H9 (cell line): ENCODE results near the gene RNF130. TPM values are rescaled to one million over a fixed set of nuclear protein-coding genes. Genes with fewer than 3 reads are reported as not detected.

ENCODE experiments used
- DNase-seq: peaks from one replicate; pipeline ENCODE4 v3.0.0-alpha.2; 2017
- H2AFZ ChIP-seq: one replicate; pipeline ENCODE4 v1.6.1; 2013; ENCODE audit warnings: mild to moderate bottlenecking, low read length, control low read depth, moderate library complexity
- H2AK5ac ChIP-seq: 2 replicates; pipeline ENCODE4 v1.6.1; 2013; ENCODE audit warnings: low read length, control low read depth, mixed read lengths; ENCODE audit not compliant: insufficient read length
- H2BK120ac ChIP-seq: one replicate; pipeline ENCODE4 v1.6.1; 2013; ENCODE audit warnings: low read depth, mild to moderate bottlenecking, low read length, control low read depth, inconsistent platforms; ENCODE audit not compliant: poor library complexity, severe bottlenecking
- H2BK12ac ChIP-seq: 2 replicates; pipeline ENCODE4 v1.6.1; 2013; ENCODE audit warnings: low read length, control low read depth, mixed read lengths, low read depth; ENCODE audit not compliant: insufficient read length
- H2BK15ac ChIP-seq: 2 replicates; pipeline ENCODE4 v1.6.1; 2013; ENCODE audit warnings: low read depth, low read length, control low read depth
- H2BK20ac ChIP-seq: one replicate; pipeline ENCODE4 v1.6.1; 2013; ENCODE audit warnings: low read depth, mild to moderate bottlenecking, low read length, control low read depth, inconsistent platforms; ENCODE audit not compliant: poor library complexity, severe bottlenecking
- H2BK5ac ChIP-seq: 2 replicates; pipeline ENCODE4 v1.6.1; 2013; ENCODE audit warnings: low read length, control low read depth, mixed read lengths; ENCODE audit not compliant: insufficient read length
- H3K14ac ChIP-seq: 2 replicates; pipeline ENCODE4 v1.6.1; 2013; ENCODE audit warnings: low read length, control low read depth; ENCODE audit not compliant: insufficient read depth
- H3K18ac ChIP-seq: 2 replicates; pipeline ENCODE4 v1.6.1; 2013; ENCODE audit warnings: low read depth, mild to moderate bottlenecking, mixed read lengths, low read length, control low read depth; ENCODE audit not compliant: insufficient read length
- H3K23ac ChIP-seq: 2 replicates; pipeline ENCODE4 v1.6.1; 2013; ENCODE audit warnings: low read length, control low read depth, mixed read lengths, low read depth; ENCODE audit not compliant: insufficient read length
- H3K23me2 ChIP-seq: 2 replicates; pipeline ENCODE4 v1.6.1; 2013; ENCODE audit warnings: low read depth, mild to moderate bottlenecking, mixed read lengths, low read length, control low read depth; ENCODE audit not compliant: insufficient read length, poor library complexity, severe bottlenecking
- H3K27ac ChIP-seq: 2 replicates; pipeline ENCODE4 v1.5.1; 2013; ENCODE audit warnings: low read length, control low read depth, mixed read lengths, low read depth; ENCODE audit not compliant: insufficient read length
- H3K27me3 ChIP-seq: 2 replicates; pipeline ENCODE4 v1.6.1; 2013; ENCODE audit warnings: low read length, control low read depth, inconsistent platforms; ENCODE audit not compliant: insufficient read depth
- H3K4ac ChIP-seq: 2 replicates; pipeline ENCODE4 v1.6.1; 2013; ENCODE audit warnings: low read depth, mild to moderate bottlenecking, control low read depth, inconsistent platforms, low read length, moderate library complexity
- H3K4me1 ChIP-seq: 2 replicates; pipeline ENCODE4 v1.6.1; 2013; ENCODE audit warnings: low read length, control low read depth, inconsistent platforms; ENCODE audit not compliant: insufficient read depth
- H3K4me2 ChIP-seq: 2 replicates; pipeline ENCODE4 v1.6.1; 2013; ENCODE audit warnings: low read length, control low read depth, mixed read lengths; ENCODE audit not compliant: insufficient read length, insufficient read depth
- H3K56ac ChIP-seq: 2 replicates; pipeline ENCODE4 v1.6.1; 2013; ENCODE audit warnings: low read depth, mild to moderate bottlenecking, mixed read lengths, low read length, control low read depth; ENCODE audit not compliant: insufficient read length
- H3K79me1 ChIP-seq: 2 replicates; pipeline ENCODE4 v1.6.1; 2013; ENCODE audit warnings: low read depth, mild to moderate bottlenecking, moderate library complexity, low read length, control low read depth, inconsistent platforms; ENCODE audit not compliant: insufficient read depth, poor library complexity, severe bottlenecking
- H3K79me2 ChIP-seq: 2 replicates; pipeline ENCODE4 v1.6.1; 2013; ENCODE audit warnings: low read length, control low read depth, inconsistent platforms; ENCODE audit not compliant: insufficient read depth
- H3K9ac ChIP-seq: 2 replicates; pipeline ENCODE4 v1.6.1; 2013; ENCODE audit warnings: low read length, control low read depth, mixed read lengths; ENCODE audit not compliant: insufficient read length; ENCODE audit errors: extremely low read depth
- H3K9me3 ChIP-seq: one replicate; pipeline ENCODE4 v1.6.1; 2013; ENCODE audit warnings: low read depth, low read length, inconsistent platforms; ENCODE audit not compliant: control insufficient read depth
- H3T11ph ChIP-seq: one replicate; pipeline ENCODE4 v1.6.1; 2013; ENCODE audit warnings: mild to moderate bottlenecking, low read length, control low read depth, inconsistent platforms
- H4K20me1 ChIP-seq: one replicate; pipeline ENCODE4 v1.6.1; 2013; ENCODE audit not compliant: control insufficient read depth, insufficient read length, insufficient read depth
- H4K5ac ChIP-seq: 2 replicates; pipeline ENCODE4 v1.6.1; 2013; ENCODE audit warnings: low read depth, mild to moderate bottlenecking, mixed read lengths, low read length, control low read depth; ENCODE audit not compliant: insufficient read length
- H4K8ac ChIP-seq: replicated peaks from 2 replicates; pipeline ENCODE4 v1.6.1; 2013; ENCODE audit warnings: low read length, control low read depth, mixed read lengths, low read depth; ENCODE audit not compliant: insufficient read length
- H4K91ac ChIP-seq: 2 replicates; pipeline ENCODE4 v1.6.1; 2013; ENCODE audit warnings: low read depth, mild to moderate bottlenecking, moderate library complexity, mixed read lengths, low read length, control low read depth; ENCODE audit not compliant: insufficient read length
- H3K27ac Mint-ChIP-seq, 3 experiments: 2 replicates in 2 of 3; 3 replicates in 1 of 3; pipeline ENCODE4 v1.8.0; 2020 to 2021; ENCODE audit warnings: mixed read lengths in 3 of 3, mild to moderate bottlenecking in 1 of 3, moderate library complexity in 1 of 3
- H3K27me3 Mint-ChIP-seq: 2 replicates; pipeline ENCODE4 v1.8.0; 2021; ENCODE audit warnings: low read depth, mild to moderate bottlenecking, moderate library complexity, mixed read lengths
- H3K36me3 Mint-ChIP-seq, 3 experiments: 2 replicates in 2 of 3; 3 replicates in 1 of 3; pipeline ENCODE4 v1.8.0; 2020 to 2021; ENCODE audit warnings: low read depth in 3 of 3, mixed read lengths in 3 of 3; ENCODE audit not compliant: insufficient read depth in 1 of 3
- H3K4me1 Mint-ChIP-seq, 2 experiments: 2 replicates each; pipeline ENCODE4 v1.8.0; 2020; ENCODE audit warnings: mixed read lengths in 2 of 2
- H3K4me3 Mint-ChIP-seq, 2 experiments: 2 replicates in 1 of 2; 3 replicates in 1 of 2; pipeline ENCODE4 v1.8.0; 2020 to 2021; ENCODE audit warnings: mild to moderate bottlenecking in 2 of 2, mixed read lengths in 2 of 2, moderate library complexity in 1 of 2
- H3K9me3 Mint-ChIP-seq, 2 experiments: 2 replicates in 1 of 2; 3 replicates in 1 of 2; pipeline ENCODE4 v1.8.0; 2020; ENCODE audit warnings: mild to moderate bottlenecking in 2 of 2, mixed read lengths in 2 of 2, moderate library complexity in 1 of 2
- CTCF ChIP-seq: fragments of 200-600 bp; sonication (generic); conservative IDR thresholded peaks from 3 replicates; pipeline ENCODE4 v1.8.0; 2021; ENCODE audit warnings: antibody characterized with exemption, mild to moderate bottlenecking
- WGBS: extraction: QIAGEN DNeasy Blood & Tissue Kit; methylation state at CpG from one replicate; pipeline ENCODE4 v1.1.7; 2013; ENCODE audit warnings: missing lambda C conversion rate, low lambda C conversion rate, mixed read lengths; ENCODE audit not compliant: insufficient read length; ENCODE audit errors: extremely low coverage; 5-methylcytosine and 5-hydroxymethylcytosine counted together
- total RNA-seq: library from RNA; stranded (reverse); gene quantifications from 2 replicates; pipeline ENCODE4 v1.2.1, GENCODE V29; 2021

The RNF130 gene
- total RNA-seq, 1 experiment from 2014 or later, result 80.0 TPM

GRCh38 chr5:180003127-180003526 lies 68.4 kb downstream of the RNF130 start:
- no peaks in the 10 kb centered on the region for H3K27me3 Mint-ChIP-seq
- Histone ChIP-seq H4K20me1 (no peaks in the 10 kb centered on the region), H3K23ac (no peak overlapping the region), H2BK20ac (no peak overlapping the region), H3K27me3 (no peaks in the 10 kb centered on the region), H3K79me1 (no peaks in the 10 kb centered on the region), H4K8ac (no peak overlapping the region), H3K23me2 (no peaks in the 10 kb centered on the region), H3K27ac (no peak overlapping the region), H2BK15ac (no peak overlapping the region), H3K4me1 (no peaks in the 10 kb centered on the region), H3K56ac (no peak overlapping the region), H3K4ac (no peak overlapping the region), H3K79me2 (no peaks in the 10 kb centered on the region), H3K14ac (no peak overlapping the region), H3T11ph (no peak overlapping the region), H3K9me3 (no peaks in the 10 kb centered on the region), H2BK5ac (no peak overlapping the region), H2AK5ac (no peak overlapping the region), H3K4me2 (no peak overlapping the region), H2BK120ac (no peak overlapping the region), H4K91ac (no peak overlapping the region), H3K9ac (no peak overlapping the region), H2AFZ (no peak overlapping the region), H2BK12ac (no peak overlapping the region), H4K5ac (no peak overlapping the region), H3K18ac (no peak overlapping the region)
- H3K4me3 Mint-ChIP-seq, result no peak overlapping the region
- no CpG with 5 or more reads among the region's 7 CpGs for WGBS
- no peak for DNase-seq
- TF ChIP-seq CTCF, result no peak
- peaks cover 8 to 15% of the 10 kb centered on the region in 2 experiments for H3K4me1 Mint-ChIP-seq
- H3K27ac Mint-ChIP-seq, result no peak overlapping the region
- peaks cover 15 to 45% (median 23%) of the 10 kb centered on the region in 3 experiments for H3K36me3 Mint-ChIP-seq
- H3K9me3 Mint-ChIP-seq, result peaks cover 5 to 10% of the 10 kb centered on the region in 2 experiments; a peak in 4 of 5 replicates
